COR-L47 (cell line): Measurements from ENCODE around the gene CAPNS2.
"Not testable (repeated sequence)": the region's sequence is repeated elsewhere in the genome, so short reads cannot be mapped to it uniquely, and the experiment has no call there.

ENCODE experiments used
- DNase-seq: peaks from one replicate; lab custom pipeline; 2025; lab: John Stamatoyannopoulos, UW

The CAPNS2 gene

GRCh38 chr16:55568207-55568606 is 1.7 kb downstream of the CAPNS2 start:
- DNase-seq, result no peak

DNA sequence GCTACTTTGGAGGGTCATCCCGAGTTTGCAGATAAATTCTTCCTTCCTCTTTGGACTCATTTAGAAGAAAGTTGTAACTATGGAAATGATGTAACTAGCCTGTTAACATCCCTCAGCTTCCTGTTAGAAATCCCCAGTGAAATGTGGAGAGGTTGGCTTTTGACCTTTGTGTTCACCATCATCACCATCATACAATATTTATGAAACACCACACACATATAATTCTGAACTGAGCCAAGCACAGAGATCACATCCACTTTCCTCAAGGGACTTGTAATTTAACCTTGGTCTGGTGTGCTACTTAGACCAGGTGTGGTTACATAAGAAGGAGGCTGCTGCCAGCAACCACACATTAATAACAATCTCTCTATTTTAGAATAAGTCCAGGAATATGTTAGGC is 2.5 kb downstream of the CAPNS2 start:
- no peak for DNase-seq

GRCh38 chr16:55570159-55570558 is 3.7 kb downstream of the CAPNS2 start:
- no peak for DNase-seq

DNA sequence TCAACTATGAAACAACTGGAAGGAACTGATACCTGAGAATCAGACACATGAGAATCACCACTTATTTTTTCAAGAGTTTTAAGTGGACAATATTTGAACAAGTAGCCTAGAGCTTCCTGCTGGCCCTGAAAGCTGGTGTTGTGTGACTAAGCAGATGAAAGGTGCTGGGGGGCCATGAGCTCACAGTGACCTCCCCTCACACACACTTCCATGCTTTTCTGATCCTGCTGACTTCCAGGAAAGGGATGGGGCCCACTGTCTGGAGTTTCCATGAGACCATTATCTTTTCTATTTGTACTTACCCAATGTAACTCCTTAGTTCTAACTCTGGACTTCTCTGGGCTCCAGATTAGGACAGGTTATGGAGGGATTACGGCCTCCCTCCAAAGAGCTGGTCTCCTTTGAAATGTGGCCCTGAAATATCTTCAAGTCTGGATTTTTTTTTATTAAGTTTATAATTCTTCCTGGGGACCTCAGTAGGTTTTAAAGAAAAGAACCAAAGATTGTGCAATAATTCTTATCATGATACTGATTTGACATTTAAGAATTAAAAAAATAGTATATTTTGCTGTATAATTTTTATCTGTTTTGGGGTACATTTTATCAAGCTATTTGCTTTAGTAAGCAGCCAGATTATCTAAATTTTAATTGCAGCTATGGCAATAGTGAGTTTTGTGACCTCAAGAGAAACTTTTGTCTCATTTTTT is 4.9 kb downstream of the CAPNS2 start:
- no peak for DNase-seq

DNA sequence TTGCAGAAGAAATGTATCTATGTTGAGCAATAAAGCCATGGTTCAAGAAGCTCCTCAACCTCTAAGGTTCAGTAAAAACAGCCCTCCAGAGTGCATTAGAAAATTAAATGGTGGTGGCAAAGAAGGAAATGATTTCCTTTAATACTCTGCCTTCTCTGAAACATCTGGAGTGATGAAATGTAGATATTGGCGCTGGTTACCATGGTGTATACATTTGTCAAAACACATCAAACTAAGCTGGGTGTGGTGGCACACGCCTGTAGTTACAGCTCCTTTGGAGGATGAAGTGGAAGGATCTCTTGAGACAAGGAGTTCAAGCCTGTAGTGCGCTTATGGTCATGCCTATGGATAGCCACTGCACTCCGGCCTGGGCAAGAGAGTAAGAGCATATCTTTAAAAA is 6.0 kb downstream of the CAPNS2 start:
- DNase-seq, result no peak

GRCh38 chr16:55574811-55575210 is 8.3 kb downstream of the CAPNS2 start:
- no peak for DNase-seq

GRCh38 chr16:55575496-55575895 is 9.0 kb downstream of the CAPNS2 start:
- DNase-seq, result no peak

GRCh38 chr16:55576384-55576783 is 9.9 kb downstream of the CAPNS2 start:
- no peak for DNase-seq

GRCh38 chr16:55577887-55578286 is 11.4 kb downstream of the CAPNS2 start:
- DNase-seq, result no peak

- no peak for DNase-seq
Observed at GRCh38 chr16:55585631-55586030, 19.1 kb downstream of the CAPNS2 start.

DNA sequence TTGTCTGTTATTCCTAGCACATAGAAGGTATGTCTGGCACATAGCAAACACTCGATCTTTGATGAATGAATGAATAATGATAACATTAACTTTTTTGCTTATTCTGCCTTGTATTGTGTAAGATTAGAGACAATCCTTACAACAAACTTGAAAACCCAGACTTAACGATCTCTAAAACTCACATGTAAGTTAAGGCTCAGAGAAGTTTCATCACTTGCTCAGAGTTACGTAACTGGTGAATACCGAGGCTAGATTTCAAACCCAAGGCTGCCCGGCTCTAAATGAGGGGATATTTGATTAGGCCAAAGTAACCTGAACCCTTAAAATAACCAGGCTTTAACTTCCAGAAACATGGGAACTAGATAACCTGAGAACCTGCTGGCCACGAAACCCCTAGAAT is 22.3 kb downstream of the CAPNS2 start:
- no peak for DNase-seq

DNA sequence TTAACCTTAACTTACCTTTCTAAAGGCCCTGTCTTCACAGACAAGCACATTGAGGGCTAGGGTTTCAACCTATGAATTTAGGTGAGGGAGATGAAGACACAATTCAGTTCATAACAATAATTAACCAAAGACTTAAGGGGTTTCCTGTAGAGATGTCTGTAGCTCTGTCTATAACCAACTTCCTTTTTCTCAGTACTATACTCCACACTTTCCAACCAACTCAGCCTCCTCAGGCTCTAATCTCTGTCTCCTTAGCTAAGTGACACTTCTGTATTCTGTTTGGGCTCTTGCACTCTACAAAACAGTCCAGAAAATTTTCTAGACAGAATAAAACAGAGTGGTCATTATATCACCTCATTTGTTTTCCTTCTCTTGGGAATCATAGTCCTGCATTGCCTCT is 25.8 kb downstream of the CAPNS2 start:
- DNase-seq, result no peak

- no peak for DNase-seq
Observed at GRCh38 chr16:55597928-55598327, 31.4 kb downstream of the CAPNS2 start.

GRCh38 chr16:55605754-55606336 is 39.4 kb downstream of the CAPNS2 start:
- no peak for DNase-seq

- DNase-seq, result no peak
Observed at GRCh38 chr16:55613613-55614335, 47.3 kb downstream of the CAPNS2 start.

- no peak for DNase-seq
Observed at GRCh38 chr16:55615071-55615470, 48.6 kb downstream of the CAPNS2 start.

- DNase-seq, result not testable (repeated sequence)
Observed at GRCh38 chr16:55615670-55616069, 49.2 kb downstream of the CAPNS2 start.
